ENCODE data around the gene RICTOR. TPM values are rescaled to one million over a fixed set of nuclear protein-coding genes. Genes with fewer than 3 reads are reported as not detected.
A peak's percentile ranks its signal among the peaks of the same experiment; 100 is the strongest.

Gene RICTOR
- total RNA-seq, 1 experiment from 2014 or later = 28.1 TPM

GRCh38 chr5:39107350-39107749 is 33.2 kb upstream of the RICTOR start:
- ChIA-PET POLR2A (ENCODE audit: unreplicated experiment) (no interaction called here), CTCF (no interaction called here)
- Histone ChIP-seq H3K36me3 (ENCODE audit: low read depth, low read length) (no peaks in the 10 kb centered on the region), H3K9me3 (ENCODE audit: low read length) (no peaks in the 10 kb centered on the region), H2AFZ (ENCODE audit: low read length) (no peak overlapping the region), H3F3A (ENCODE audit: low read length, unreplicated experiment) (peaks cover 13% of the 10 kb centered on the region), H3K27me3 (ENCODE audit: low read length) (no peaks in the 10 kb centered on the region), H3K4me3 (ENCODE audit: low read length) (no peak overlapping the region), H3K4me1 (ENCODE audit: insufficient read depth, low read length) (peaks cover 39% of the 10 kb centered on the region), H3K9me2 (replicated peaks; ENCODE audit: low read length) (no peaks in the 10 kb centered on the region), H4K20me1 (ENCODE audit: low read length) (no peaks in the 10 kb centered on the region), H3K4me2 (ENCODE audit: low read length) (0 out of 2 replicates have a peak overlapping the region, but pooled peaks have one; percentile 1), H3K79me2 (ENCODE audit: low read length) (no peaks in the 10 kb centered on the region), H3K27ac (ENCODE audit: low read length) (0 out of 2 replicates have a peak overlapping the region, but pooled peaks have one; percentile 4), H3K9ac (ENCODE audit: low read length) (peak overlapping the region; percentile 10; the same call in 1 of the 2 replicates)
- DNase-seq (no peak), ATAC-seq (peak; percentile 59; the same call in 1 of the 2 replicates)
- intact Hi-C loops (cut with micrococcal nuclease) = loop anchor here (1.0 kb wide), 1 partner anchor 41 kb away; no protein-coding TSS in a partner anchor
- no TSS peak for BruUV-seq (replicated peaks)
- no peak for TF ChIP-seq EZH2phosphoT487 (IDR thresholded peaks at IDR 0.05; ENCODE audit: borderline replicate concordance, low read length)
- TF ChIP-seq CTCF (conservative IDR thresholded peaks at IDR 0.05; ENCODE audit: low read depth, low read length) = no peak
- no peak for TF ChIP-seq EZH2 (IDR thresholded peaks at IDR 0.05; ENCODE audit: low read length, unreplicated experiment)

GRCh38 chr5:39106322-39106721 is 32.1 kb upstream of the RICTOR start:
- Histone ChIP-seq H3K4me1 (ENCODE audit: insufficient read depth, low read length) (peaks cover 44% of the 10 kb centered on the region), H4K20me1 (ENCODE audit: low read length) (no peaks in the 10 kb centered on the region), H3K4me3 (ENCODE audit: low read length) (no peak overlapping the region), H3K27me3 (ENCODE audit: low read length) (no peaks in the 10 kb centered on the region), H3K9me2 (replicated peaks; ENCODE audit: low read length) (no peaks in the 10 kb centered on the region), H3F3A (ENCODE audit: low read length, unreplicated experiment) (peaks cover 14% of the 10 kb centered on the region), H3K9me3 (ENCODE audit: low read length) (no peaks in the 10 kb centered on the region), H3K4me2 (ENCODE audit: low read length) (no peak overlapping the region), H2AFZ (ENCODE audit: low read length) (no peak overlapping the region), H3K79me2 (ENCODE audit: low read length) (no peaks in the 10 kb centered on the region), H3K9ac (ENCODE audit: low read length) (peak overlapping the region; percentile 10; the same call in 1 of the 2 replicates), H3K27ac (ENCODE audit: low read length) (no peak overlapping the region), H3K36me3 (ENCODE audit: low read depth, low read length) (no peaks in the 10 kb centered on the region)
- intact Hi-C loops (cut with micrococcal nuclease) = no loop called here
- BruUV-seq (replicated peaks) = no TSS peak
- peak; percentile 55 for DNase-seq
- ATAC-seq = no peak
- ChIA-PET POLR2A (ENCODE audit: unreplicated experiment) (no interaction called here), CTCF (no interaction called here)
- TF ChIP-seq EZH2 (IDR thresholded peaks at IDR 0.05; ENCODE audit: low read length, unreplicated experiment) (no peak), CTCF (conservative IDR thresholded peaks at IDR 0.05; ENCODE audit: low read depth, low read length) (peak; percentile 77)

DNA sequence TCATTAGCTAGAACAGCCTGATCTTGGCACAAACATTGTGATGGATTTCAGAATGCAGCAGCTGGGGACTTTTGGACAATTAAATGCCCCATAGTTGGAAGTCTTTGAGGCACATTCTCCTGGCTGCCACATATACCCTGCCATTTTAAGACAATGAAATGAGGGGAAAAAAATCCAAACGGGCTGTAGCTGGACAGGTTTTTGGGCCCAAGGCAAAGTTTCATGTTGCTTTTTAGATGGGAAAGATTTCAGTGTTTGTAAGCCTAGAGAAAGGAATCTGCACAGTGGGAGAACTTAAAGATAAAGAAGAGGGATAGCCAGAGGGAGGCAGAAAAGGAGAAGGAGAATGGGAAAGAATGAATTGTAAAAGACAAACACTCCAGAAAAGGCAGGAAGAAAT is 30.0 kb upstream of the RICTOR start:
- Histone ChIP-seq H3K27ac (ENCODE audit: low read length) (peak overlapping the region; percentile 97; the same call in 1 of the 2 replicates), H3K4me2 (ENCODE audit: low read length) (no peak overlapping the region)
- CTCF ChIA-PET = no interaction called here

More for the DNA sequence above, 30.0 kb upstream of the RICTOR start:
- H3K4me3 ChIP-seq (ENCODE audit: low read length) = no peak overlapping the region
- BruUV-seq (replicated peaks) = no TSS peak
- peaks cover 59% of the 10 kb centered on the region for H3K4me1 ChIP-seq (ENCODE audit: insufficient read depth, low read length)
- no peaks in the 10 kb centered on the region for H3K27me3 ChIP-seq (ENCODE audit: low read length)
- H3K9me2 ChIP-seq (replicated peaks; ENCODE audit: low read length) = no peaks in the 10 kb centered on the region
- no peaks in the 10 kb centered on the region for H3K9me3 ChIP-seq (ENCODE audit: low read length)
- no peak overlapping the region for H3K9ac ChIP-seq (ENCODE audit: low read length)
- no peak for ATAC-seq
- intact Hi-C loops (cut with micrococcal nuclease) = loop anchor here (5.0 kb wide), 1 partner anchor 33 kb away; no protein-coding TSS in a partner anchor
- H4K20me1 ChIP-seq (ENCODE audit: low read length) = no peaks in the 10 kb centered on the region
- peaks cover 30% of the 10 kb centered on the region for H3F3A ChIP-seq (ENCODE audit: low read length, unreplicated experiment)
- no peak for TF ChIP-seq EZH2 (IDR thresholded peaks at IDR 0.05; ENCODE audit: low read length, unreplicated experiment)
- TF ChIP-seq CTCF (conservative IDR thresholded peaks at IDR 0.05; ENCODE audit: low read depth, low read length) = no peak
- POLR2A ChIA-PET (ENCODE audit: unreplicated experiment) = no interaction called here
- DNase-seq = no peak
- H3K79me2 ChIP-seq (ENCODE audit: low read length) = no peaks in the 10 kb centered on the region
- no peak overlapping the region for H2AFZ ChIP-seq (ENCODE audit: low read length)
- H3K36me3 ChIP-seq (ENCODE audit: low read depth, low read length) = no peaks in the 10 kb centered on the region

All from PC-3 (cell line).